PC-3 (cell line): ENCODE data around the gene SEL1L.

ENCODE experiments used
- CTCF ChIP-seq: fragments of 300-600 bp; sonication (generic); conservative IDR thresholded peaks from 2 replicates; pipeline ENCODE4 v1.5.1; 2017; ENCODE audit warnings: antibody characterized with exemption, low read depth, mild to moderate bottlenecking, low read length
- EZH2 ChIP-seq: fragments of 300-600 bp; sonication (generic); IDR thresholded peaks from one replicate; pipeline ENCODE4 v1.6.1; 2017; ENCODE audit warnings: antibody characterized with exemption, mild to moderate bottlenecking, low read length; ENCODE audit not compliant: unreplicated experiment

- TF ChIP-seq CTCF (no peak), EZH2 (no peak)
Measured at GRCh38 chr14:81432219-81432661, 101.4 kb downstream of the SEL1L start.
